Measurements from ENCODE around the gene PRRT1. TPM values are rescaled to one million over a fixed set of nuclear protein-coding genes. Genes with fewer than 3 reads are reported as not detected.

Gene PRRT1
- total RNA-seq, 2 experiments from 2014 or later, result 0.43 to 0.79 TPM

- Mint-ChIP-seq H3K36me3 (ENCODE audit: low read depth) (peaks cover 37% of the 10 kb centered on the region), H3K9me3 (ENCODE audit: low read depth) (no peaks in the 10 kb centered on the region)
- intact Hi-C loops (cut with DNase I, micrococcal nuclease), result loop anchor here in 1 of 2 experiments (5.0 kb wide), 1 partner anchor 130 kb away; no protein-coding TSS in a partner anchor
Observed at GRCh38 chr6:32117461-32117860, 34.3 kb downstream of the PRRT1 start.

GRCh38 chr6:32116674-32117073, 35.1 kb downstream of the PRRT1 start:
- ChIA-PET POLR2A (interaction anchor here (0.6 kb wide), 1 partner anchor 11 kb away, joined by 3 read pairs; the partner anchor contains the start of gene ATF6B), CTCF (interaction anchor here (0.7 to 3.4 kb wide), 3 partner anchors 12 to 576 kb away, joined by 3 to 36 read pairs (median 3); partner anchors contain the start of genes ATF6B and FKBPL)
- H3K9me3 Mint-ChIP-seq (ENCODE audit: low read depth), result no peaks in the 10 kb centered on the region
- peaks cover 14% of the 10 kb centered on the region for H3K4me1 Mint-ChIP-seq
- ATAC-seq, result no peak
- H3K27ac Mint-ChIP-seq, result no peak overlapping the region
- H3K27me3 Mint-ChIP-seq, result no peaks in the 10 kb centered on the region
- H3K36me3 Mint-ChIP-seq (ENCODE audit: low read depth), result peaks cover 31% of the 10 kb centered on the region
- H3K4me3 Mint-ChIP-seq, result no peak overlapping the region
- peak; percentile 27 for DNase-seq
- intact Hi-C loops (cut with DNase I, micrococcal nuclease), result loop anchor here in 1 of 2 experiments (5.0 kb wide), 1 partner anchor 131 kb away; no protein-coding TSS in a partner anchor

More at GRCh38 chr6:32117461-32117860, 34.3 kb downstream of the PRRT1 start:
- Mint-ChIP-seq H3K4me1 (peaks cover 14% of the 10 kb centered on the region), H3K4me3 (no peak overlapping the region), H3K27me3 (no peaks in the 10 kb centered on the region), H3K27ac (no peak overlapping the region)
- ChIA-PET POLR2A (no interaction called here), CTCF (interaction anchor here (0.6 to 3.4 kb wide), 4 partner anchors 11 to 171 kb away, joined by 3 to 36 read pairs (median 4); partner anchors contain the start of genes ATF6B, CFB and FKBPL)
- ATAC-seq, result no peak
- no peak for DNase-seq

GRCh38 chr6:32115623-32116022, 36.1 kb downstream of the PRRT1 start:
- Mint-ChIP-seq H3K4me3 (no peak overlapping the region), H3K36me3 (ENCODE audit: low read depth) (peaks cover 24% of the 10 kb centered on the region), H3K9me3 (ENCODE audit: low read depth) (no peaks in the 10 kb centered on the region), H3K27ac (no peak overlapping the region), H3K4me1 (peaks cover 14% of the 10 kb centered on the region), H3K27me3 (no peaks in the 10 kb centered on the region)
- POLR2A ChIA-PET, result no interaction called here
- DNase-seq (no peak), ATAC-seq (no peak)
- intact Hi-C loops (cut with DNase I, micrococcal nuclease), result loop anchor here in 1 of 2 experiments (5.0 kb wide), 1 partner anchor 132 kb away; no protein-coding TSS in a partner anchor
- CTCF ChIA-PET, result interaction anchor here (0.8 kb wide), 1 partner anchor 14 kb away, joined by 3 read pairs; no protein-coding TSS in a partner anchor

GRCh38 chr6:32114796-32115195, 36.9 kb downstream of the PRRT1 start:
- intact Hi-C loops (cut with DNase I, micrococcal nuclease), result loop anchor here in 1 of 2 experiments (5.0 kb wide), 1 partner anchor 133 kb away; no protein-coding TSS in a partner anchor
- CTCF ChIA-PET, result interaction anchor here (0.6 to 1.8 kb wide), 4 partner anchors 10 to 211 kb away, joined by 3 to 6 read pairs (median 4); no protein-coding TSS in a partner anchor
- H3K36me3 Mint-ChIP-seq (ENCODE audit: low read depth), result peaks cover 22% of the 10 kb centered on the region
- no peak overlapping the region for H3K4me3 Mint-ChIP-seq
- peaks cover 14% of the 10 kb centered on the region for H3K4me1 Mint-ChIP-seq
- DNase-seq (peak; percentile 21), ATAC-seq (no peak)
- H3K9me3 Mint-ChIP-seq (ENCODE audit: low read depth), result no peaks in the 10 kb centered on the region
- POLR2A ChIA-PET, result interaction anchor here (0.6 kb wide), 2 partner anchors 10 to 11 kb away, joined by 3 to 5 read pairs; no protein-coding TSS in a partner anchor
- H3K27ac Mint-ChIP-seq, result no peak overlapping the region
- no peaks in the 10 kb centered on the region for H3K27me3 Mint-ChIP-seq

GRCh38 chr6:32113386-32114352, 38.1 kb downstream of the PRRT1 start:
- peaks cover 14% of the 10 kb centered on the region for H3K4me1 Mint-ChIP-seq
- peaks cover 4% of the 10 kb centered on the region for H3K27me3 Mint-ChIP-seq
- ChIA-PET CTCF (interaction anchor here (0.7 to 1.8 kb wide), 3 partner anchors 11 to 41 kb away, joined by 3 to 6 read pairs (median 3); no protein-coding TSS in a partner anchor), POLR2A (interaction anchor here (0.6 kb wide), 2 partner anchors 11 to 136 kb away, joined by 4 to 5 read pairs; no protein-coding TSS in a partner anchor)
- no peak overlapping the region for H3K27ac Mint-ChIP-seq
- H3K9me3 Mint-ChIP-seq (ENCODE audit: low read depth), result no peaks in the 10 kb centered on the region
- intact Hi-C loops (cut with DNase I, micrococcal nuclease), result no loop called here
- DNase-seq (no peak), ATAC-seq (no peak)
- H3K4me3 Mint-ChIP-seq, result no peak overlapping the region
- H3K36me3 Mint-ChIP-seq (ENCODE audit: low read depth), result peaks cover 13% of the 10 kb centered on the region

GRCh38 chr6:32112431-32112980, 39.2 kb downstream of the PRRT1 start:
- H3K4me1 Mint-ChIP-seq, result peaks cover 25% of the 10 kb centered on the region
- H3K27me3 Mint-ChIP-seq, result peaks cover 5% of the 10 kb centered on the region
- H3K4me3 Mint-ChIP-seq, result no peak overlapping the region
- no peaks in the 10 kb centered on the region for H3K9me3 Mint-ChIP-seq (ENCODE audit: low read depth)
- intact Hi-C loops (cut with DNase I, micrococcal nuclease), result no loop called here
- DNase-seq (no peak), ATAC-seq (no peak)
- ChIA-PET CTCF (no interaction called here), POLR2A (no interaction called here)
- H3K27ac Mint-ChIP-seq, result no peak overlapping the region
- peaks cover 6% of the 10 kb centered on the region for H3K36me3 Mint-ChIP-seq (ENCODE audit: low read depth)

- Mint-ChIP-seq H3K27ac (no peak overlapping the region), H3K27me3 (peaks cover 5% of the 10 kb centered on the region), H3K36me3 (ENCODE audit: low read depth) (peaks cover 5% of the 10 kb centered on the region), H3K9me3 (ENCODE audit: low read depth) (no peaks in the 10 kb centered on the region), H3K4me3 (no peak overlapping the region), H3K4me1 (peaks cover 25% of the 10 kb centered on the region)
- ATAC-seq (no peak), DNase-seq (no peak)
- intact Hi-C loops (cut with DNase I, micrococcal nuclease), result no loop called here
- ChIA-PET POLR2A (no interaction called here), CTCF (no interaction called here)
Observed at GRCh38 chr6:32111424-32112066, 40.2 kb downstream of the PRRT1 start.

GRCh38 chr6:32110632-32111031, 41.1 kb downstream of the PRRT1 start:
- Mint-ChIP-seq H3K27me3 (peaks cover 8% of the 10 kb centered on the region), H3K27ac (no peak overlapping the region), H3K4me3 (no peak overlapping the region), H3K9me3 (ENCODE audit: low read depth) (no peaks in the 10 kb centered on the region), H3K36me3 (ENCODE audit: low read depth) (peaks cover 3% of the 10 kb centered on the region), H3K4me1 (peaks cover 25% of the 10 kb centered on the region)
- POLR2A ChIA-PET, result no interaction called here
- DNase-seq (no peak), ATAC-seq (no peak)
- intact Hi-C loops (cut with DNase I, micrococcal nuclease), result no loop called here
- CTCF ChIA-PET, result interaction anchor here (0.6 kb wide), 3 partner anchors 15 to 146 kb away, joined by 3 read pairs; no protein-coding TSS in a partner anchor

GRCh38 chr6:32109765-32110160, 42.0 kb downstream of the PRRT1 start:
- peaks cover 8% of the 10 kb centered on the region for H3K27me3 Mint-ChIP-seq
- CTCF ChIA-PET, result interaction anchor here (0.6 to 1.2 kb wide), 2 partner anchors 9 to 16 kb away, joined by 3 to 5 read pairs; no protein-coding TSS in a partner anchor
- H3K4me3 Mint-ChIP-seq, result no peak overlapping the region
- H3K9me3 Mint-ChIP-seq (ENCODE audit: low read depth), result no peaks in the 10 kb centered on the region
- peaks cover 22% of the 10 kb centered on the region for H3K4me1 Mint-ChIP-seq
- ATAC-seq (no peak), DNase-seq (no peak)
- intact Hi-C loops (cut with DNase I, micrococcal nuclease), result no loop called here
- POLR2A ChIA-PET, result no interaction called here
- H3K36me3 Mint-ChIP-seq (ENCODE audit: low read depth), result peaks cover 2% of the 10 kb centered on the region
- no peak overlapping the region for H3K27ac Mint-ChIP-seq

GRCh38 chr6:32109114-32109764, 42.5 kb downstream of the PRRT1 start, which contains the start of gene TNXB:
Gene TNXB (minus strand): TSS chr6:32109338. CDS start chr6:32098198, 11,140 bp downstream.
- Mint-ChIP-seq H3K27ac (no peak within 1 kb of the TSS), H3K36me3 (ENCODE audit: low read depth) (no peaks in the 10 kb centered on the region), H3K4me1 (peaks cover 20% of the 10 kb centered on the region), H3K27me3 (peaks cover 8% of the 10 kb centered on the region), H3K9me3 (ENCODE audit: low read depth) (no peaks in the 10 kb centered on the region), H3K4me3 (no peak within 1 kb of the TSS)
- peak; percentile 43 for ATAC-seq
- ChIA-PET CTCF (interaction anchor here (1.2 kb wide), 1 partner anchor 10 kb away, joined by 5 read pairs; no protein-coding TSS in a partner anchor), POLR2A (no interaction called here)
- intact Hi-C loops (cut with DNase I, micrococcal nuclease), result no loop called here
- DNase-seq, result no peak
